Chondrocyte (in vitro differentiated cells): ENCODE measurements around the gene SRSF11. TPM values are rescaled to one million over a fixed set of nuclear protein-coding genes. Genes with fewer than 3 reads are reported as not detected.

Experiments used
- DNase-seq: peaks from one replicate; pipeline ENCODE4 v3.0.0; 2021; ENCODE audit warnings: mixed read lengths, low spot score
- H3K27ac Mint-ChIP-seq: one replicate; pipeline ENCODE4 v1.8.0; 2021; ENCODE audit warnings: mild to moderate bottlenecking, moderate library complexity, mixed read lengths; ENCODE audit not compliant: unreplicated experiment
- H3K27me3 Mint-ChIP-seq: 2 replicates; pipeline ENCODE4 v1.8.0; 2021; ENCODE audit warnings: low read depth, mixed read lengths
- H3K36me3 Mint-ChIP-seq: 2 replicates; pipeline ENCODE4 v1.8.0; 2021; ENCODE audit warnings: low read depth, mixed read lengths
- H3K4me1 Mint-ChIP-seq: 2 replicates; pipeline ENCODE4 v1.8.0; 2021; ENCODE audit warnings: low read depth, mild to moderate bottlenecking, mixed read lengths
- H3K4me3 Mint-ChIP-seq: one replicate; pipeline ENCODE4 v1.8.0; 2021; ENCODE audit warnings: mild to moderate bottlenecking, moderate library complexity, mixed read lengths; ENCODE audit not compliant: unreplicated experiment
- H3K9me3 Mint-ChIP-seq: 2 replicates; pipeline ENCODE4 v1.8.0; 2021; ENCODE audit warnings: low read depth, mixed read lengths
- total RNA-seq: library from RNA; stranded (reverse); gene quantifications from 3 replicates; pipeline ENCODE4 v1.2.1, GENCODE V29; 2021
- TF ChIP-seq, protein P1 (sequence below): fragments of 200-600 bp; sonication (generic); IDR thresholded peaks from 2 replicates; pipeline ENCODE4 v1.5.0; 2021; ENCODE audit warnings: antibody characterized with exemption, mild to moderate bottlenecking, moderate library complexity

Gene SRSF11
- total RNA-seq, 1 donor from 2014 or later: 152 TPM

DNA sequence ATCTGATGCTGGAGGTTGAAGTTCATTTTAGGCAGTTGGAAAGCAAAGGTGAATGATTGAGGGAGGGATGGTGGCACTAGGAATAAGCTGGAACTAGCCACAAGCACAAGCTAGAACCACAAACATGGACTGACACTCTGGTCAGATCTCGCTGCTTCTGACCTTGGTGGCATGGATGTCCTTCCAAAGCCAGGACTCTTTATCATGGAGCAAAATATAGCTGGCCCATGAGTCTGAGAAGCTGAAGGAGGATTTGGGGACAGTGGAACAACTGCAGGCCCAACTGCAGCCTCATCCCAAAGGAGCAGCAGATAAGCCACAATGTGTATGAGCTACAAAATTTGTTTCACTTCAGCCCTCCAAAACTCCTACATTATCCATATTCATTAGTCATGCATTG, 35.5 kb downstream of the SRSF11 start:
- Mint-ChIP-seq H3K27me3 (no peaks in the 10 kb centered on the region), H3K4me3 (no peak overlapping the region), H3K4me1 (no peaks in the 10 kb centered on the region), H3K36me3 (peaks cover 7% of the 10 kb centered on the region), H3K9me3 (no peaks in the 10 kb centered on the region), H3K27ac (no peak overlapping the region)
- TF ChIP-seq, protein P1, sequence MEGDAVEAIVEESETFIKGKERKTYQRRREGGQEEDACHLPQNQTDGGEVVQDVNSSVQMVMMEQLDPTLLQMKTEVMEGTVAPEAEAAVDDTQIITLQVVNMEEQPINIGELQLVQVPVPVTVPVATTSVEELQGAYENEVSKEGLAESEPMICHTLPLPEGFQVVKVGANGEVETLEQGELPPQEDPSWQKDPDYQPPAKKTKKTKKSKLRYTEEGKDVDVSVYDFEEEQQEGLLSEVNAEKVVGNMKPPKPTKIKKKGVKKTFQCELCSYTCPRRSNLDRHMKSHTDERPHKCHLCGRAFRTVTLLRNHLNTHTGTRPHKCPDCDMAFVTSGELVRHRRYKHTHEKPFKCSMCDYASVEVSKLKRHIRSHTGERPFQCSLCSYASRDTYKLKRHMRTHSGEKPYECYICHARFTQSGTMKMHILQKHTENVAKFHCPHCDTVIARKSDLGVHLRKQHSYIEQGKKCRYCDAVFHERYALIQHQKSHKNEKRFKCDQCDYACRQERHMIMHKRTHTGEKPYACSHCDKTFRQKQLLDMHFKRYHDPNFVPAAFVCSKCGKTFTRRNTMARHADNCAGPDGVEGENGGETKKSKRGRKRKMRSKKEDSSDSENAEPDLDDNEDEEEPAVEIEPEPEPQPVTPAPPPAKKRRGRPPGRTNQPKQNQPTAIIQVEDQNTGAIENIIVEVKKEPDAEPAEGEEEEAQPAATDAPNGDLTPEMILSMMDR: no peak
- DNase-seq: no peak

GRCh38 chr1:70264839-70265238, 43.7 kb downstream of the SRSF11 start:
- no peak for DNase-seq
- Mint-ChIP-seq H3K36me3 (peaks cover 31% of the 10 kb centered on the region), H3K4me3 (no peak overlapping the region), H3K9me3 (peaks cover 14% of the 10 kb centered on the region), H3K27me3 (no peaks in the 10 kb centered on the region), H3K4me1 (peaks cover 10% of the 10 kb centered on the region), H3K27ac (no peak overlapping the region)
- TF ChIP-seq, protein P1: no peak

DNA sequence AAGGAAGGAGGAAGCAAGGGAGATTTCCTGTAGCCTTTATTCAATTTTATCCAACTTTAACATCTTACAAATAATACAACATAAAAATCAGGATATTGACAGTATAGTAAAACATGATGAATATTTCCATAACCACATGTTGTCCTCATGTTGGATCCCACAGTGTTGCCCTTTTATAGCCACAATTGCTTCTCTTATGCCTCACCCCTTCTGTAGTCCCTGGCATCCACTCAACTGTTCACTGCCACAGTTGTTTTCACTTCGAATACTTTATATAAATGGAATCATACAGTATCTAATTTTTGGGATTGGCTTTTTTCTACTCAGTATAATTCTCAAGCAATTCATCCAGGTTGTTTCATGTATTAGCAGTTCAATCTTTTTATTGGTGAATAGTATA, 44.8 kb downstream of the SRSF11 start:
- H3K27ac Mint-ChIP-seq: no peak overlapping the region
- DNase-seq: no peak
- no peaks in the 10 kb centered on the region for H3K27me3 Mint-ChIP-seq
- peaks cover 14% of the 10 kb centered on the region for H3K9me3 Mint-ChIP-seq
- H3K4me1 Mint-ChIP-seq: peaks cover 10% of the 10 kb centered on the region
- no peak overlapping the region for H3K4me3 Mint-ChIP-seq
- peaks cover 31% of the 10 kb centered on the region for H3K36me3 Mint-ChIP-seq
- TF ChIP-seq, protein P1: no peak

DNA sequence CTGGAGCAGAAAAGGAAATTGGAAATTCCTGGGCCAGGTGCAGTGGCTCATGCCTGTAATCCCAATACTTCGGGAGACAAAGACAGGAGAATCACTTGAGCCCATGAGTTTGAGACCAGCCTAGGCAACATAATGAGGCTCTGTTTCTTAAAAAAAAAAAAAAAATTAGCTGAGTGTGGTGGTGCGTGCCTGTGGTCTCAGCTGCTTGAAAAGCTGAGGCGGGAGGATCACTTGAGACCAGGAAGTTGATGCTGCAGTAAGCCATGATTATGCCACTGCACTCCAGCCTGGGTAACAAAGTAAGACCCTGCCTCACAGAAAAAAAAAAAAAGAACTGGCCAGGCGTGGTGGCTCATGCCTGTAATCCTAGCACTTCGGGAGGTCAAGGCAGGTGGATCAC, 56.7 kb downstream of the SRSF11 start:
- Mint-ChIP-seq H3K4me1 (peaks cover 5% of the 10 kb centered on the region), H3K9me3 (no peaks in the 10 kb centered on the region), H3K27ac (no peak overlapping the region), H3K4me3 (no peak overlapping the region), H3K27me3 (no peaks in the 10 kb centered on the region), H3K36me3 (peaks cover 11% of the 10 kb centered on the region)
- no peak for DNase-seq
- TF ChIP-seq, protein P1: no peak

- H3K27me3 Mint-ChIP-seq: no peaks in the 10 kb centered on the region
- H3K36me3 Mint-ChIP-seq: peaks cover 7% of the 10 kb centered on the region
- TF ChIP-seq, protein P1: no peak
- no peak overlapping the region for H3K4me3 Mint-ChIP-seq
- no peak overlapping the region for H3K27ac Mint-ChIP-seq
- H3K9me3 Mint-ChIP-seq: no peaks in the 10 kb centered on the region
- peaks cover 5% of the 10 kb centered on the region for H3K4me1 Mint-ChIP-seq
- no peak for DNase-seq
Observed at GRCh38 chr1:70278710-70279109, 57.5 kb downstream of the SRSF11 start.
